ENCODE data around the gene SNTG2. TPM values are rescaled to one million over a fixed set of nuclear protein-coding genes. Genes with fewer than 3 reads are reported as not detected.

Gene SNTG2
- polyA plus RNA-seq, 1 experiment = 0.31 TPM

GRCh38 chr2:1251520-1251919 is 300.9 kb downstream of the SNTG2 start:
- CTCF ChIA-PET = no interaction called here
- no peak for DNase-seq (ENCODE audit: low read depth)
- POLR2A ChIA-PET = no interaction called here
- H3K36me3 ChIP-seq (ENCODE audit: control insufficient read depth, insufficient read depth, low read length) = no peaks in the 10 kb centered on the region
- TF ChIP-seq CTCF (IDR thresholded peaks at IDR 0.05; ENCODE audit: insufficient read depth, low read depth, low read length) = no peak
- H3K27me3 ChIP-seq (ENCODE audit: control insufficient read depth, insufficient read depth, low read length) = no peaks in the 10 kb centered on the region
- H3K4me3 ChIP-seq (ENCODE audit: low read depth, low read length) = no peak overlapping the region

DNA sequence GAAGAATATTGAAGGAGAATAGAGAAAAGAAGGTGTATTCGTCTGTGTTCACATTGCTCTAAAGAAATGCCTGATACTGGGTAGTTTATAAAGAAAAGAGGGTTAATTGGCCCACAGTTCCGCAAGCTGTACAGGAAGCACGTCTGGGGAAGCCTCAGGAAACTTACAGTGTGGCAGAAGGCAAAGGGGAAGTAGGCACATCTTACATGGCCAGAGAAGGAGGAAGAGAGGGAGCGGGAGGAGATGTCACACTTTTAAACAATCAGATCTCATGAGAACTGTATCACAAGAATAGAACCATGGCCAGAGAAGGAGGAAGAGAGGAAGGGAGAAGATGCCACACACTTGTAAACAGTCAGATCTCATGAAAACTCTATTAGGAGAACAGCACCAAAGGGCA is 303.0 kb downstream of the SNTG2 start:
- TF ChIP-seq CTCF (IDR thresholded peaks at IDR 0.05; ENCODE audit: insufficient read depth, low read depth, low read length) = no peak
- CTCF ChIA-PET = no interaction called here
- Histone ChIP-seq H3K4me3 (ENCODE audit: low read depth, low read length) (no peak overlapping the region), H3K27me3 (ENCODE audit: control insufficient read depth, insufficient read depth, low read length) (no peaks in the 10 kb centered on the region), H3K36me3 (ENCODE audit: control insufficient read depth, insufficient read depth, low read length) (no peaks in the 10 kb centered on the region)
- DNase-seq (ENCODE audit: low read depth) = no peak
- POLR2A ChIA-PET = no interaction called here

DNA sequence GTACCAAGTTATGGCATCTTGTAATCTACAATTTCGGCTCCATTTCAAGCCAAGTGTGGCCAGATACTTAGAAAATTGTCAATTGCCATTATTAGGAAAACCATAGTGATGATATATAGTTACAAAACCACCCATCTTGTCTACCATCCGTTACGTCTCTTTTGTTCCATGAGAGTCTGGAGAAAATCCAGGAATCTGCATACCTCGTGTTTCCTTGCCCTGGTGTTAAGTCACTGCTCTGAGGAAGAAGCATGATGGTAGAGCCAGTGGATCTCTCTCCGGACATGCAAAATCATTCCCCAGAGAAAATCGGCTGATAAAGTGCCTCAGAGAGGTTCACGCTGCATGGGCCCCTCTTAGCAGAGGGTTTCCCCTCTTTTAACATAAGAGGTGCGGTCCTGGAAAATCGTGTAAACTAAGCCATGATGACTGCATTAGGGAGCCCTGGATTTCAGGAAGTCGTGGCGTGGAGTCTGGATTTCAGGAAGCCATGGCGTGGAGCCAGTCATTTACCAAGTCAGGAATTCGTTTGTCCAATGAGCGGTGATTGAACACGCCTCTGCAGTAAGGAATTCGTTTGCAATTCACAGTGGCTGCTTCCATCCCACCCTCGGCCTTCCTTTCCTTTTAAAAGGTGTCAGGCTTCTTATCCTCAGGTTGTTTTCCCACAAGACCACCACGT is 304.2 kb downstream of the SNTG2 start:
- TF ChIP-seq CTCF (IDR thresholded peaks at IDR 0.05; ENCODE audit: insufficient read depth, low read depth, low read length) = no peak
- H3K4me3 ChIP-seq (ENCODE audit: low read depth, low read length) = no peak overlapping the region
- DNase-seq (ENCODE audit: low read depth) = no peak
- H3K36me3 ChIP-seq (ENCODE audit: control insufficient read depth, insufficient read depth, low read length) = no peaks in the 10 kb centered on the region
- ChIA-PET POLR2A (no interaction called here), CTCF (no interaction called here)
- H3K27me3 ChIP-seq (ENCODE audit: control insufficient read depth, insufficient read depth, low read length) = no peaks in the 10 kb centered on the region

GRCh38 chr2:1256632-1257324 is 306.1 kb downstream of the SNTG2 start:
- POLR2A ChIA-PET = no interaction called here
- TF ChIP-seq CTCF (IDR thresholded peaks at IDR 0.05; ENCODE audit: insufficient read depth, low read depth, low read length) = no peak
- Histone ChIP-seq H3K4me3 (ENCODE audit: low read depth, low read length) (no peak overlapping the region), H3K27me3 (ENCODE audit: control insufficient read depth, insufficient read depth, low read length) (no peaks in the 10 kb centered on the region), H3K36me3 (ENCODE audit: control insufficient read depth, insufficient read depth, low read length) (no peaks in the 10 kb centered on the region)
- CTCF ChIA-PET = interaction anchor here (1.1 kb wide), 1 partner anchor 281 kb away, joined by 3 read pairs; no protein-coding TSS in a partner anchor
- DNase-seq (ENCODE audit: low read depth) = no peak

- ChIA-PET CTCF (no interaction called here), POLR2A (no interaction called here)
- no peaks in the 10 kb centered on the region for H3K36me3 ChIP-seq (ENCODE audit: control insufficient read depth, insufficient read depth, low read length)
- no peaks in the 10 kb centered on the region for H3K27me3 ChIP-seq (ENCODE audit: control insufficient read depth, insufficient read depth, low read length)
- TF ChIP-seq CTCF (IDR thresholded peaks at IDR 0.05; ENCODE audit: insufficient read depth, low read depth, low read length) = no peak
- H3K4me3 ChIP-seq (ENCODE audit: low read depth, low read length) = no peak overlapping the region
- no peak for DNase-seq (ENCODE audit: low read depth)
Measured at GRCh38 chr2:1257334-1257733, 306.7 kb downstream of the SNTG2 start.

Measured in BJ (cell line).